SH-SY5Y (cell line): ENCODE results near the gene GRN.

Experiments
- GATA2 ChIP-seq: IDR thresholded peaks from 2 replicates; pipeline ENCODE4 v1.6.1; 2011; ENCODE audit warnings: mild to moderate bottlenecking, low read depth, low read length
- GATA3 ChIP-seq: IDR thresholded peaks from 2 replicates; pipeline ENCODE4 v1.6.1; 2011; ENCODE audit warnings: low read depth, mild to moderate bottlenecking, low read length, moderate library complexity

DNA sequence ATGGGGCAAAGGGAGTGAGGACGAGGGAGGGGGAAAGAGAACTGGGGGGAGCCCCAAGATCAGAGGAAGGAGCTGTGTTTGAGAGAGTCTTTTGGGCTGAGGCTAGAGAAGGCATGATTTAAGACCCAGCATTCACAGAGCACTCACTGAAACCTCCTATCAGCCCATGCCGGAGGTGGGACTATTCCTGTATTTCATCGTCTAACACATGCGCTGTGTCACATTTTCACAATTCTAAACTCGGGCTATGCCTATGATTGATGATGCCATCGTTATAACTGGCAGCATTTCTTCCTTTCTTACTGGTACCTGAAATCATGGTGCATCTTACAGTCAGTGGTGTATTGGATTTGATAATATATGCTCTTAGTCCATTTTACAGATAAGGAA is 15.0 kb downstream of the GRN start:
- no peak for TF ChIP-seq GATA2
- no peak for TF ChIP-seq GATA3
